ENCODE measurements around the gene TMEM196. TPM values are rescaled to one million over a fixed set of nuclear protein-coding genes. Genes with fewer than 3 reads are reported as not detected.

Gene TMEM196
- under 0.01 and 0.13 TPM in 2 replicates for total RNA-seq

DNA sequence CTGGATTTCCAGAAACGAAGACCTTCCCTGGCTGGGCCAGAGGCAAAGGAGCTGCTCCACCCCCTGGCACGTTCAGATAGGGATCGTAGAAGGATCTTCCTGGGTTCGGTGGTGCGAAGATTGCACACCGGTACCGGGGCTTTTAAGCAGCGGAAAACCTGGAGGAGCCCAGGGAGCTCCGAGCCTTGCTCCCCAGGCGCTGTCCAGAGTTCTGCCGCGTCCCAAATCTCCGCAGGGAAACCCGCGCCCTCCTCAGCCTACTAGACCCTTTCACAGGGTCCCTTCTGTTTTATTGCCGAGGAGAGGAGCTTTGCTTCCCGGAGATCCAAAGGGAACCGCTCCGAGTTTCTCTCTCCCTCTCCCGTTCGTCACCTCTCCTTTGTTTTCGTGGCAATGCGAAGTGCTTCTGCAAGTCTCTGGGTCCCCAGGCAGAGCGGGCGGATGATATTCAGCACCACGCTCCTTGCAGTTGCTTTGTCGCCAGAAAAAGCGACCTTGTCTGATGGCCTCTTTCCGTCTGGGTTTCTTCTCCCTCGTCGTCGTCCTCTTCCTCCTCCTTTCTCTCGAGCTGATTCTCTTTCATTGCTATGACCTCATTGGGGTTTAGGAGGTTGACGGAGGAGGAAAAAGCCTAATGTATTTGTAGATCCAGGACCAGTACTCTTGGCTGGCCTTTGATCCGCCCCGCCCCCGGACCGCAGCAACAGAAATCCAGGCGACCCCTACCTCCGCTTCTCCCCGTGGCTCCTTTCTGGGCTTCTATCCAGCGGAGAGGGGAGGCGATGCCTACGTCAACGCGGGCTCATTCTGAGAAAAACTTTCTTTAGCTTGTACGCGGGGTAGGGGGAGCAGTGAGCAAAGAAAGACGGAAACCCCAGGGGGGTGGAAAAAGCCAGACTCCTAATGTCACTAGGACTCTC lies at the start of gene TMEM196:
TMEM196 (minus strand) TSS at position 777 of the 920 bp plus-strand sequence. CDS start 921 bp downstream, outside the sequence.

DNA sequence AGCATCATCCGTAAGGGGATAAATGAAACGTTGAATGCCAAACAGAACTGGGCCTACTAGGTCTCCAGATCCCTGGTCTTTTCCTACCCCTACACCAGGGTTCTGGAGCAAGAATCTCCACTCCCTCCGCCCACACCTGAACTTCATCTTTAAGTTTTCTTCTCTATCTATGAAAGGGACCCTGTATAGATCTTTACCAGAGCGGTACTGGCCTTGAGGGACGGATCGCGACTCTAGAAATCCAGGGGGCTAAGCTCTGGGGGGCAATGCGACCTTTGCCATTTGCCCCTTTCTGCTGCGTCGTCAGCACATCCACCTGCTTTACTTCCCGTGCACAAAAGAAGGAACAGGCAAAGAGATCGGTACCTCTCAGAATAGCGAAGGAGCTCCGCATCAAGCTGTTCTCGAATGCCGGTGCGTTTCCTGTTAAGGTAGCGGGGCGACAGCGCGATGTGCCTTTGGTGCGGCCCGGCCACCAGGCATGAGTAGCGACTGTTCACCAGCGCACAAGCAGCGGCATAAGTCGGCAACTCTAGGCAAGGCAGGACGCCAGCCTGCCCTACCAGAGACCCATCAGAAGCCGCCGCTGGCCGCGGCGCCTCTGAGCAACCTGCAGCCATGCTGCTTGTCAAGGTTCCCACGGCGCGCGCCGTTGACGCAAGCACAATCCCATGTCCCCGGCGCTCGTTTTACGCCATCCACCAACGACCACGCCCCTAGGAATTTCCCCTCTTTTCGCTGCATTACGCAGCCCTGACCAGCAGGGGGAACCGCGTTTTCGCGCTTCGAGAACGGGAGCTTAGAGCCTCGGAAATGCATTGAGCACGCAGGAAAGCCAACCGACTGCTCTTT lies 64.8 kb downstream of the TMEM196 start, which contains the start of gene POLR1F:
POLR1F (minus strand) TSS at position 641 of the 852 bp plus-strand sequence; CDS start at position 620, 21 bp downstream.

Other genes with a start within 250 kb of the TMEM196 start
- 9.6 and 13.7 TPM in 2 replicates for gene POLR1F, start 64.6 kb downstream of the TMEM196 start, total RNA-seq

Data from mesangial cell (primary cell).